NCI-H1417 (cell line): ENCODE results near the gene NUDT13.

Experiments used
- DNase-seq, 3 experiments: peaks; one replicate each; lab custom pipeline; 2025; lab: John Stamatoyannopoulos, UW

NUDT13 gene

DNA sequence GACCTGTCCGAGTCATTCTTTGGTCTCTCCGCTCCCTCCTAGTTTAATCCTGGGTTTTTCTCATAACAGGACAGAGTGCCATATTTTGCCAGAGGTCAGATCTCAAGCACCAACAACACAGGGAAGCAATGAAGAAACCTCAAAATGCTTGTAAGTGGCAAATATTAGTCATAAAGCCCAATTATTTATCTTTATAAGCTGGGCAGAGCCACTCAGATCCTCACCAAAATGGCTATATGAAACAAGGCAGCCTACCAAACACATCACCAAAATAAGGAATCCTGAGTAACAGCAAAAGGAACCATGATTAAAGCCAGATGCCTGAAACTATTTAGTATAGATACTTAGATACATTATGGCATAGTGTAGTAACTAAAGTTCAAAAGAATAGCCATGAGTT lies 52.8 kb downstream of the NUDT13 start:
- DNase-seq, result no peak

DNA sequence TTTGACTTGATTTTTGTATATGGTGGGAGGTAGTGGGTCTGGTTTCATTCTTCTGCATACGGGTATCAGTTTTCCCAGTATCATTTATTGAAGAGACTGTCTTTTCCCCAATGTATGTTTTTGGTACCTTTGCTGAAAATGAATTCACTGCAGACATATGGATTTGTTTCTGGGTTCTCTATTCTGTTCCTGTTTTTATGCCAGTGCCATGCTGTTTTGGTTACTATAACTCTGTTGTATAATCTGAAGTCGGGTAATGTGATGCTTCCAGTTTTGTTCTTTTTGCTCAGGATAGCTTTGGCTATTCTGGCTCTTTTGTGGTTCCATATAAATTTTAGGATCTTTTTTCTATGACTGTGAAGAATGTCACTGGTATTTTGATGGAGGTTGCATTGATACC lies 56.7 kb downstream of the NUDT13 start:
- no peak for DNase-seq

DNA sequence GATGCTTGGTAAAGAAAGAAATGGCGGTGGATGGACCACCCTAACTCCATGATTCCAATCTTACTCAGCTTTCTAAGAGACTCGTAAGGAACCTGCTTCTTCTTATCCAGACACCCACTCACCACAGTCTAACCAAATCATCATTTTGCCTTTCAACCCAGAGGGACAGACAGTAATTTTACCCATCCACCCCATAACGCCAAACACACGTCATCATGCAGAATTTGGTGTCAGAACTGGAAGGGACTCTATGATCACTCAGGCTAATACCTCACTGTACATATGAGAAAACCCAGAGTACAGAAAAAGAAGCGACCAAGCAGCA lies 57.2 kb downstream of the NUDT13 start:
- DNase-seq, result no peak

DNA sequence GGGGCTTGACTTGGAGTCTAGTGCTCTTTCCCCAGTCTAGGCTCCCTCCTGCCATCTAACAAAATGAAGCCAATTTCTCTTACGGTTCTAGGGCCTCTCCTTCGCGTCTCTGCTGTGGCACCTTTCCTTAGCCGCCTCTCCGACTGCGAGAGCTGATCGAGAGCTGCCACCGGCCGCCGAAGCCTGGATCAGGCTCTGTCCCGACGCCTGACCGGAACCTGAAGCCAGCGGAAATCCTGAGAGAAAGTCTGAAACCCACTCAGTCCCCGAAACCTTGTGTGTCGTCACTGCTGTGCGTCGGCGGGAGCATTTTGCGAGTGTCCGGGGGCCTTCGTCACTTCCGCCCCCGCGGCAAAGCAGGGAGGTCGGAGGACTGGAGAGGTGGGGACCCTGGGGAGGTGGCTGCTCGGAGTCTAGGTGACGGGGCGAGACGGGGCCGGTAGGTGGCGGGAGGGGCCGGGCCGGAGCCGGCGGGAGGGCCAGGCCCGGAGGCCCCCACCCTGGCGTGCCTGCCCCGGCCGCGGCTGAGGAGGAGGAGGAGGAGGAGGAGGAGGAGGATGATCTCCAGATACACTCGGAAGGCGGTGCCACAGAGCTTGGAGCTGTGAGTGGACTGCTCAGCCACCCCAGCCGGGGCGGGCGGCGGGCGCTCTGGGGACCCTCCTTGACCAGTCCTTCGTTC lies 57.7 kb downstream of the NUDT13 start, which contains the start of the genes ECD and FAM149B1:
Gene ECD (minus strand): TSS at position 226 of the 682 bp plus-strand sequence. CDS start 4,071 bp downstream, outside the sequence.
Gene FAM149B1 (plus strand): TSS at position 337 of the 682 bp plus-strand sequence. CDS start 221 bp downstream, at position 558.
- peak; percentile 80 to 92 (median 83) for DNase-seq

GRCh38 chr10:73168465-73168803 lies 58.2 kb downstream of the NUDT13 start:
- no peak for DNase-seq

- DNase-seq, result no peak
These were observed 59.1 kb downstream of the NUDT13 start for GRCh38 chr10:73169320-73169719.

DNA sequence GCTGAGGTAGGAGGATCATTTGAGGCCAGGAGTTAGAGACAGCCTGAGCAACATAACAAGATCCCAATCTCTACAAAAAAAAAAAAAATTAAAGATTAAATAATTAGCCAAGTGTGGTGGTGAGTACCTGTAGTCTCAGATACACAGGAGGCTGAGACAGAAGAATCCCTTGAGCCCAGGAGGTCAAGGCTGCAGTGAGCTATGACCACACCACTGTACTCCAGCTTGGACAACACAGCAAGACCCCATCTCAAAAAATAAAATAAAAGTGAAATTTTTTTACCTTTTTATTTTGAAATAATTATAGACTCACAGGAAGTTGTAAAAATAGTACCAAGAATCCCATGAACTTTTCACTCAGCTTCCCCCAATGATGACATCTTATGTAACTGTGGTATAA lies 62.6 kb downstream of the NUDT13 start:
- DNase-seq, result no peak

DNA sequence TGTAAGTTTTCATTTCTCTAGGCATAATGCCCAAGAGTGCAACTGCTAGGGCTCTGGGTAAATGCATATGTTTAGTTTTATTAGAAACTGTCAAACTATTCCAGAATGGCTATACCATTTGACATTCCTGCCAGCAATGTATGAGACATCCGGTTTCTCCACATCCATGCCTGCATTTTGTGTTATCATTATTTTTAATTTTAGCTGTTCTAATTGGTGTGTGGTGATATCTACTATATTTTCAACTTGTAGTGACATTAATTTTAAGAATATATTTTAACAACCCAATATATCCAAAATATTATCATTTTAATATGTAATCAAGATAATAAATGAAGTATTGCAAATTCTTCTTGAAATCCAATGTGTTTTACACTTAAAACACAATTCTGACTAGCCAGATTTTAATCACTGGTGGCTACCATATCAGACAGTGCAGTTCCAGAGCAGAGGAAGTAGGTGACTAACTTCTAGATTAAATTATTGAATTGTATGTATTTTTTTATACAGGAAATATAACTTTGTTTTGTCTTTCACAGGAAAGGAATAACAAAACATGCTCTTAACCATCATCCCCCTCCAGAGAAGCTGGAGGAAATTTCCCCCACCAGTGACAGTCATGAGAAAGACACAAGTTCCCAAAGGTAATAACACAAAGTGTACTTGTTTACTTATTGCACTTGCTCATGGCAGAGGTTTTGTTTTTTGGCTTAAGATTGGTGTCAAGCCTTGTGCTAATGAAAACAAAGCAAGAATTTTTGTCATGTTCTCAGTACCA lies 64.1 kb downstream of the NUDT13 start:
- DNase-seq, result no peak
